SU-DHL-6 (cell line): ENCODE measurements around the gene SMYD2.

Experiments
- H2AFZ ChIP-seq: fragments of 200-600 bp; sonication (generic); 2 replicates; pipeline ENCODE4 v1.6.1; 2014; ENCODE audit warnings: low read depth, mild to moderate bottlenecking, moderate library complexity, mixed read lengths, antibody characterized with exemption, low read length; ENCODE audit not compliant: severe bottlenecking
- H3F3A ChIP-seq: fragments of 200-600 bp; shearing (Covaris generic); 2 replicates; pipeline ENCODE4 v1.6.0; 2016; ENCODE audit warnings: antibody characterized with exemption, mild to moderate bottlenecking; ENCODE audit not compliant: insufficient read depth
- H3K27ac ChIP-seq: fragments of 200-600 bp; sonication (generic); 2 replicates; pipeline ENCODE4 v1.5.1; 2016; ENCODE audit warnings: low read depth, mild to moderate bottlenecking, low read length, moderate library complexity, mixed read lengths
- H3K27me3 ChIP-seq: fragments of 200-600 bp; sonication (generic), shearing (Covaris generic); 2 replicates; pipeline ENCODE4 v1.6.0; 2014; ENCODE audit warnings: mild to moderate bottlenecking, low read length
- H3K36me3 ChIP-seq: fragments of 200-600 bp; sonication (generic); 2 replicates; pipeline ENCODE4 v1.6.1; 2014; ENCODE audit warnings: mild to moderate bottlenecking, low read length, mixed read lengths
- H3K4me2 ChIP-seq: fragments of 300-600, 200-600 bp; shearing (Covaris generic), sonication (generic); 2 replicates; pipeline ENCODE4 v1.6.0; 2014; ENCODE audit warnings: low read length, low read depth, mild to moderate bottlenecking; ENCODE audit not compliant: poor library complexity, severe bottlenecking
- H3K4me3 ChIP-seq: fragments of 200-600 bp; sonication (generic); 2 replicates; pipeline ENCODE4 v1.5.1; 2014; ENCODE audit warnings: antibody characterized with exemption, low read length, mild to moderate bottlenecking, mixed read lengths; ENCODE audit not compliant: insufficient read depth, poor library complexity, severe bottlenecking
- H3K79me2 ChIP-seq: fragments of 200-600 bp; sonication (generic); 2 replicates; pipeline ENCODE4 v1.6.1; 2014; ENCODE audit warnings: mild to moderate bottlenecking, low read length, moderate library complexity; ENCODE audit not compliant: insufficient read depth
- H3K9ac ChIP-seq: fragments of 200-600 bp; sonication (generic); 2 replicates; pipeline ENCODE4 v1.7.0; 2014; ENCODE audit warnings: mild to moderate bottlenecking, low read length
- H3K9me2 ChIP-seq: fragments of 200-600 bp; sonication (generic); replicated peaks from 2 replicates; pipeline ENCODE4 v1.6.1; 2014; ENCODE audit warnings: low read length; ENCODE audit not compliant: insufficient read depth
- H3K9me3 ChIP-seq: fragments of 200-600 bp; sonication (generic); 2 replicates; pipeline ENCODE4 v1.6.1; 2014; ENCODE audit warnings: low read length, mixed read lengths; ENCODE audit not compliant: insufficient read depth
- H4K20me1 ChIP-seq: fragments of 200-600 bp; sonication (generic); 2 replicates; pipeline ENCODE4 v1.6.1; 2014; ENCODE audit warnings: low read depth, mild to moderate bottlenecking, antibody characterized with exemption, low read length, moderate library complexity, mixed read lengths
- CTCF ChIP-seq: fragments of 200-600 bp; sonication (generic); IDR thresholded peaks from one replicate; pipeline ENCODE4 v1.5.1; 2017; ENCODE audit warnings: antibody characterized with exemption, mild to moderate bottlenecking, low read length, moderate library complexity; ENCODE audit not compliant: insufficient read depth, poor library complexity, severe bottlenecking
- EZH2phosphoT487 ChIP-seq: fragments of 200-600 bp; sonication (generic), shearing (Covaris generic); conservative IDR thresholded peaks from 2 replicates; pipeline ENCODE4 v1.6.1; 2018; ENCODE audit warnings: mild to moderate bottlenecking, antibody characterized with exemption, low read length, moderate library complexity, mixed read lengths

Gene SMYD2

GRCh38 chr1:214380986-214381695 is 100.2 kb downstream of the SMYD2 start:
- H4K20me1 ChIP-seq, result no peaks in the 10 kb centered on the region
- H3K9ac ChIP-seq, result no peak overlapping the region
- H3K79me2 ChIP-seq, result no peaks in the 10 kb centered on the region
- H3K27me3 ChIP-seq, result no peaks in the 10 kb centered on the region
- H3K9me3 ChIP-seq, result no peaks in the 10 kb centered on the region
- H3K27ac ChIP-seq, result no peak overlapping the region
- TF ChIP-seq EZH2phosphoT487 (no peak), CTCF (no peak)
- no peaks in the 10 kb centered on the region for H3K36me3 ChIP-seq
- no peak overlapping the region for H3K4me3 ChIP-seq
- H3F3A ChIP-seq, result no peaks in the 10 kb centered on the region
- H3K4me2 ChIP-seq, result no peak overlapping the region
- H2AFZ ChIP-seq, result no peak overlapping the region
- H3K9me2 ChIP-seq, result no peaks in the 10 kb centered on the region

GRCh38 chr1:214383381-214384372 is 102.7 kb downstream of the SMYD2 start:
- no peaks in the 10 kb centered on the region for H3K36me3 ChIP-seq

GRCh38 chr1:214384373-214385079 is 103.6 kb downstream of the SMYD2 start:
- TF ChIP-seq CTCF (no peak), EZH2phosphoT487 (no peak)
- Histone ChIP-seq H3K27me3 (no peaks in the 10 kb centered on the region), H3K4me3 (no peak overlapping the region), H3K9me3 (no peaks in the 10 kb centered on the region), H3K9me2 (no peaks in the 10 kb centered on the region), H3F3A (no peaks in the 10 kb centered on the region), H3K79me2 (no peaks in the 10 kb centered on the region), H3K27ac (no peak overlapping the region), H3K4me2 (no peak overlapping the region), H3K36me3 (no peaks in the 10 kb centered on the region), H2AFZ (no peak overlapping the region), H3K9ac (no peak overlapping the region), H4K20me1 (no peaks in the 10 kb centered on the region)

More at GRCh38 chr1:214383381-214384372, 102.7 kb downstream of the SMYD2 start:
- H3F3A ChIP-seq, result no peaks in the 10 kb centered on the region
- no peaks in the 10 kb centered on the region for H3K9me3 ChIP-seq
- no peak overlapping the region for H3K9ac ChIP-seq
- H3K79me2 ChIP-seq, result no peaks in the 10 kb centered on the region
- TF ChIP-seq CTCF (no peak), EZH2phosphoT487 (no peak)
- no peak overlapping the region for H3K4me2 ChIP-seq
- no peak overlapping the region for H3K4me3 ChIP-seq
- no peak overlapping the region for H2AFZ ChIP-seq
- H4K20me1 ChIP-seq, result no peaks in the 10 kb centered on the region
- no peaks in the 10 kb centered on the region for H3K9me2 ChIP-seq
- H3K27ac ChIP-seq, result no peak overlapping the region
- H3K27me3 ChIP-seq, result no peaks in the 10 kb centered on the region
